ENCODE data around the gene SDHAF3.

- no peak for TF ChIP-seq POLR2A (IDR thresholded peaks at IDR 0.05; ENCODE audit: extremely low read depth, insufficient read length)
- TF ChIP-seq CTCF (IDR thresholded peaks at IDR 0.05; ENCODE audit: low read depth, low read length): no peak
These were observed 21.5 kb upstream of the SDHAF3 start for GRCh38 chr7:97096037-97096436.
